Mesothelial cell of epicardium (in vitro differentiated cells): Measurements from ENCODE around the gene TIAM1. TPM values are rescaled to one million over a fixed set of nuclear protein-coding genes. Genes with fewer than 3 reads are reported as not detected.

ENCODE experiments used
- DNase-seq, 2 experiments: peaks; one replicate each; pipeline ENCODE4 v3.0.0; 2021; ENCODE audit warnings: low spot score in 2 of 2; ENCODE audit not compliant: unreplicated experiment in 2 of 2
- H3K27ac Mint-ChIP-seq: 2 replicates; pipeline ENCODE4 v1.8.0; 2021; ENCODE audit warnings: mixed read lengths
- H3K27me3 Mint-ChIP-seq: 2 replicates; pipeline ENCODE4 v1.8.0; 2021; ENCODE audit warnings: low read depth, mixed read lengths
- H3K36me3 Mint-ChIP-seq: 2 replicates; pipeline ENCODE4 v1.8.0; 2021; ENCODE audit warnings: mixed read lengths
- H3K4me1 Mint-ChIP-seq: 2 replicates; pipeline ENCODE4 v1.8.0; 2021; ENCODE audit warnings: mixed read lengths
- H3K4me3 Mint-ChIP-seq: 2 replicates; pipeline ENCODE4 v1.8.0; 2021; ENCODE audit warnings: mild to moderate bottlenecking, moderate library complexity, mixed read lengths
- H3K9me3 Mint-ChIP-seq: 2 replicates; pipeline ENCODE4 v1.8.0; 2021; ENCODE audit warnings: mixed read lengths
- CTCF ChIP-seq: fragments of 200-600 bp; sonication (generic); IDR thresholded peaks from one replicate; pipeline ENCODE4 v1.5.0; 2021; ENCODE audit warnings: antibody characterized with exemption; ENCODE audit not compliant: unreplicated experiment
- total RNA-seq: library from RNA; stranded (reverse); gene quantifications from 3 replicates; pipeline ENCODE4 v1.2.1, GENCODE V29; 2021

The TIAM1 gene
- total RNA-seq, 1 donor from 2014 or later: 53.4 TPM

- H3K4me3 Mint-ChIP-seq: no peak overlapping the region
- peaks cover 24% of the 10 kb centered on the region for H3K36me3 Mint-ChIP-seq
- H3K27me3 Mint-ChIP-seq: no peaks in the 10 kb centered on the region
- TF ChIP-seq CTCF: no peak
- no peaks in the 10 kb centered on the region for H3K9me3 Mint-ChIP-seq
- H3K4me1 Mint-ChIP-seq: peaks cover 28% of the 10 kb centered on the region
- H3K27ac Mint-ChIP-seq: no peak overlapping the region
- no peak for DNase-seq
Observed at GRCh38 chr21:31220575-31220974, 123.5 kb downstream of the TIAM1 start.

- no peak overlapping the region for H3K4me3 Mint-ChIP-seq
- H3K36me3 Mint-ChIP-seq: peaks cover 18% of the 10 kb centered on the region
- no peaks in the 10 kb centered on the region for H3K27me3 Mint-ChIP-seq
- no peak for DNase-seq
- peaks cover 28% of the 10 kb centered on the region for H3K4me1 Mint-ChIP-seq
- H3K9me3 Mint-ChIP-seq: no peaks in the 10 kb centered on the region
- no peak for TF ChIP-seq CTCF
- H3K27ac Mint-ChIP-seq: peak overlapping the region; percentile 71
Observed at GRCh38 chr21:31218830-31219608, 125.0 kb downstream of the TIAM1 start.

GRCh38 chr21:31216206-31216605, 127.9 kb downstream of the TIAM1 start:
- no peak overlapping the region for H3K4me3 Mint-ChIP-seq
- no peak for TF ChIP-seq CTCF
- no peaks in the 10 kb centered on the region for H3K27me3 Mint-ChIP-seq
- no peak for DNase-seq
- H3K4me1 Mint-ChIP-seq: peaks cover 20% of the 10 kb centered on the region
- no peak overlapping the region for H3K27ac Mint-ChIP-seq
- peaks cover 9% of the 10 kb centered on the region for H3K36me3 Mint-ChIP-seq
- H3K9me3 Mint-ChIP-seq: no peaks in the 10 kb centered on the region

GRCh38 chr21:31213787-31214186, 130.3 kb downstream of the TIAM1 start:
- H3K4me3 Mint-ChIP-seq: no peak overlapping the region
- H3K9me3 Mint-ChIP-seq: no peaks in the 10 kb centered on the region
- DNase-seq: no peak
- no peaks in the 10 kb centered on the region for H3K27me3 Mint-ChIP-seq
- H3K27ac Mint-ChIP-seq: no peak overlapping the region
- H3K4me1 Mint-ChIP-seq: no peaks in the 10 kb centered on the region
- no peak for TF ChIP-seq CTCF
- peaks cover 20% of the 10 kb centered on the region for H3K36me3 Mint-ChIP-seq

GRCh38 chr21:31211836-31212235, 132.2 kb downstream of the TIAM1 start:
- TF ChIP-seq CTCF: no peak
- Mint-ChIP-seq H3K9me3 (no peaks in the 10 kb centered on the region), H3K27me3 (no peaks in the 10 kb centered on the region), H3K27ac (no peak overlapping the region), H3K4me1 (no peaks in the 10 kb centered on the region), H3K36me3 (peaks cover 26% of the 10 kb centered on the region), H3K4me3 (no peak overlapping the region)
- DNase-seq: no peak
